GM21381 (cell line): ENCODE data around the gene PKD2L2.
A peak's percentile ranks its signal among the peaks of the same experiment; 100 is the strongest.
"Not testable (repeated sequence)": the region's sequence is repeated elsewhere in the genome, so short reads cannot be mapped to it uniquely, and the experiment has no call there.

Experiments used
- ATAC-seq: cut with Tn5 transposase; IDR thresholded peaks from one replicate; pipeline ENCODE4 v1.9.1; 2021; ENCODE audit warnings: mild to moderate bottlenecking, moderate library complexity; ENCODE audit not compliant: unreplicated experiment

The PKD2L2 gene

GRCh38 chr5:137887831-137888230 is 1.4 kb upstream of the PKD2L2 start:
- ATAC-seq, result no peak

- peak; percentile 1 for ATAC-seq
These were observed 793 bp upstream of the PKD2L2 start for GRCh38 chr5:137888466-137888862.

GRCh38 chr5:137890845-137891244 is 1.6 kb downstream of the PKD2L2 start:
- ATAC-seq, result no peak

GRCh38 chr5:137891849-137892248 is 2.6 kb downstream of the PKD2L2 start:
- ATAC-seq, result no peak

GRCh38 chr5:137894586-137894985 is 5.3 kb downstream of the PKD2L2 start:
- no peak for ATAC-seq

GRCh38 chr5:137896560-137896959 is 7.3 kb downstream of the PKD2L2 start:
- ATAC-seq, result no peak

- ATAC-seq, result no peak
These were observed 10.2 kb downstream of the PKD2L2 start for GRCh38 chr5:137899493-137899892.

- ATAC-seq, result no peak
These were observed 12.0 kb downstream of the PKD2L2 start for GRCh38 chr5:137901011-137901817.

- ATAC-seq, result no peak
These were observed 13.3 kb downstream of the PKD2L2 start for GRCh38 chr5:137902408-137903133.

GRCh38 chr5:137914758-137915157 is 25.5 kb downstream of the PKD2L2 start:
- ATAC-seq, result no peak

GRCh38 chr5:137916923-137917322 is 27.7 kb downstream of the PKD2L2 start:
- no peak for ATAC-seq

GRCh38 chr5:137921931-137922330 is 32.7 kb downstream of the PKD2L2 start:
- ATAC-seq, result no peak

GRCh38 chr5:137923856-137924255 is 34.6 kb downstream of the PKD2L2 start:
- no peak for ATAC-seq

GRCh38 chr5:137932800-137933199 is 43.5 kb downstream of the PKD2L2 start:
- no peak for ATAC-seq

GRCh38 chr5:137933491-137933911 is 44.2 kb downstream of the PKD2L2 start:
- no peak for ATAC-seq

GRCh38 chr5:137935190-137935589 is 45.9 kb downstream of the PKD2L2 start:
- ATAC-seq, result no peak

- no peak for ATAC-seq
These were observed 46.4 kb downstream of the PKD2L2 start for GRCh38 chr5:137935694-137936093.

- no peak for ATAC-seq
These were observed 48.9 kb downstream of the PKD2L2 start for GRCh38 chr5:137937994-137938750.

- ATAC-seq, result no peak
These were observed 49.5 kb downstream of the PKD2L2 start for GRCh38 chr5:137938751-137939143.

- ATAC-seq, result no peak
These were observed 50.1 kb downstream of the PKD2L2 start for GRCh38 chr5:137939331-137939730.

GRCh38 chr5:137944280-137944679 is 55.0 kb downstream of the PKD2L2 start:
- ATAC-seq, result not testable (repeated sequence)
